Amygdala (tissue), 56 donors: Measurements from ENCODE around the gene ROS1.
A peak's percentile ranks its signal among the peaks of the same experiment; 100 is the strongest.

Experiments
- DNase-seq, 56 donors: peaks; one replicate each; lab custom pipeline; 2025; lab: John Stamatoyannopoulos, UW

The ROS1 gene

GRCh38 chr6:117441824-117442264 lies 16.1 kb upstream of the ROS1 start:
- no peak for DNase-seq

GRCh38 chr6:117440706-117441525 lies 15.2 kb upstream of the ROS1 start:
- DNase-seq, result no peak

- no peak for DNase-seq
These were observed 6.5 kb upstream of the ROS1 start for GRCh38 chr6:117432273-117432672.

- peak in 2 of 56 donors; percentile 3 to 4 for DNase-seq
These were observed 2.0 kb downstream of the ROS1 start for GRCh38 chr6:117423754-117424153.

- no peak for DNase-seq
These were observed 7.4 kb downstream of the ROS1 start for GRCh38 chr6:117418320-117418719.

- no peak for DNase-seq
These were observed 7.9 kb downstream of the ROS1 start for GRCh38 chr6:117417851-117418250.

- DNase-seq, result no peak
These were observed 11.0 kb downstream of the ROS1 start for GRCh38 chr6:117414770-117415169.

GRCh38 chr6:117411474-117411873 lies 14.3 kb downstream of the ROS1 start:
- no peak for DNase-seq

- no peak for DNase-seq
These were observed 15.9 kb downstream of the ROS1 start for GRCh38 chr6:117409863-117410262.

- no peak for DNase-seq
These were observed 16.3 kb downstream of the ROS1 start for GRCh38 chr6:117409420-117409819.

- DNase-seq, result no peak
These were observed 21.2 kb downstream of the ROS1 start for GRCh38 chr6:117404548-117404947.

GRCh38 chr6:117401799-117402198 lies 23.9 kb downstream of the ROS1 start:
- no peak for DNase-seq

GRCh38 chr6:117399924-117400323 lies 25.8 kb downstream of the ROS1 start:
- DNase-seq, result no peak

GRCh38 chr6:117399126-117399525 lies 26.6 kb downstream of the ROS1 start:
- no peak for DNase-seq

GRCh38 chr6:117397536-117398227 lies 28.1 kb downstream of the ROS1 start:
- DNase-seq, result no peak

- DNase-seq, result no peak
These were observed 29.5 kb downstream of the ROS1 start for GRCh38 chr6:117396228-117396627.

- no peak for DNase-seq
These were observed 30.6 kb downstream of the ROS1 start for GRCh38 chr6:117395164-117395563.

- no peak for DNase-seq
These were observed 32.7 kb downstream of the ROS1 start for GRCh38 chr6:117393045-117393444.

GRCh38 chr6:117391874-117392583 lies 33.7 kb downstream of the ROS1 start:
- no peak for DNase-seq

GRCh38 chr6:117389227-117390057 lies 36.3 kb downstream of the ROS1 start:
- no peak for DNase-seq
